GM13976 (cell line): ENCODE measurements around the gene AHCYL1.

Experiments
- DNase-seq: peaks from one replicate; pipeline ENCODE4 v3.0.0; 2012; ENCODE audit warnings: low spot score
- in situ Hi-C: fragments of 300-500 bp; cut with MboI; formaldehyde crosslinking; loops from one replicate; pipeline ENCODE4 v1.12.0; 2022; ENCODE audit warnings: low sequenced_read_pairs, mixed read lengths, inconsistent platforms; ENCODE audit not compliant: unreplicated experiment
- TF ChIP-seq, protein P1 (sequence below): IDR thresholded peaks from 2 replicates; pipeline ENCODE4 v1.5.1; 2012; ENCODE audit warnings: borderline replicate concordance, mild to moderate bottlenecking; ENCODE audit not compliant: insufficient read depth; ENCODE audit errors: extremely low read depth, missing control alignments, control extremely low read depth

The AHCYL1 gene

DNA sequence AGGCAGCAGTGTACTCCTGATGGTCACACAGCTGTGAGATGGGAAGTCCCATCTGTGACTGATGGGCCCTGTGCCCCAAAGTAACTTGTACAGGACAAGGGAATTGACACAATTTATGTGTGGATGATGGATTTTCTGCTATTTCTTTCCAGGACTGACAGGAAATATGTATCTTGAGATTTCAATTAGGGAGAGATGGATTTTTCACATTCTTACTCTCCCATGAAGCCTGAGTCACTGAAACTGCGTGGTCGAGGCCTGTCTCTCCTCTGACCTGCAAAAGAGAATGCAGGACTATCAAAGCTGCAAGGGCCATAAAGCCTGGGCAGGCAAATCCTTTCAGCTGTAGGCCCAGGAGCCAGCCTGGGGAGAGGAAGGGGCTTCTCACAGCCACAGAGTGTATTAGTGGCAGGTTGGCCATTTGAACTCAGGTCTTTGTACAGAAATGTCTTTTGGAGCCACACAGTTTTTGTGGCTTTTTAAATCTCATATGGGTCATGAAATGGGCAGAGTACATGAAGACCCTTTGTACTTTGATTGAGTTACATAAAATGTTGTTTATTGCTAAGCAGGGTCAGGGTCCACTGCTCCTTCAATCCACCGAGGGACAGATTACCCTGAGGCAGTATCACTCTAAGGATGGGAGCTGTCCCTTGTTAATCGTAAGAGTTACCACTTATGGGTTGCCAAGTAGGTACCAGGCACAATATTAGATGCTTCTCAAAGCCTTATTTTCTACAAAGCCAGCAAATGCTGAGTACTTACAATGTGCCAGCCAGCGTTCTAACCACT, 71.1 kb downstream of the AHCYL1 start:
- in situ Hi-C loops: no loop called here
- TF ChIP-seq, protein P1, sequence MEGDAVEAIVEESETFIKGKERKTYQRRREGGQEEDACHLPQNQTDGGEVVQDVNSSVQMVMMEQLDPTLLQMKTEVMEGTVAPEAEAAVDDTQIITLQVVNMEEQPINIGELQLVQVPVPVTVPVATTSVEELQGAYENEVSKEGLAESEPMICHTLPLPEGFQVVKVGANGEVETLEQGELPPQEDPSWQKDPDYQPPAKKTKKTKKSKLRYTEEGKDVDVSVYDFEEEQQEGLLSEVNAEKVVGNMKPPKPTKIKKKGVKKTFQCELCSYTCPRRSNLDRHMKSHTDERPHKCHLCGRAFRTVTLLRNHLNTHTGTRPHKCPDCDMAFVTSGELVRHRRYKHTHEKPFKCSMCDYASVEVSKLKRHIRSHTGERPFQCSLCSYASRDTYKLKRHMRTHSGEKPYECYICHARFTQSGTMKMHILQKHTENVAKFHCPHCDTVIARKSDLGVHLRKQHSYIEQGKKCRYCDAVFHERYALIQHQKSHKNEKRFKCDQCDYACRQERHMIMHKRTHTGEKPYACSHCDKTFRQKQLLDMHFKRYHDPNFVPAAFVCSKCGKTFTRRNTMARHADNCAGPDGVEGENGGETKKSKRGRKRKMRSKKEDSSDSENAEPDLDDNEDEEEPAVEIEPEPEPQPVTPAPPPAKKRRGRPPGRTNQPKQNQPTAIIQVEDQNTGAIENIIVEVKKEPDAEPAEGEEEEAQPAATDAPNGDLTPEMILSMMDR: no peak
- DNase-seq: no peak

- TF ChIP-seq, protein P1: no peak
- no peak for DNase-seq
- in situ Hi-C loops: no loop called here
Measured at GRCh38 chr1:110056285-110056683, 71.7 kb downstream of the AHCYL1 start.

DNA sequence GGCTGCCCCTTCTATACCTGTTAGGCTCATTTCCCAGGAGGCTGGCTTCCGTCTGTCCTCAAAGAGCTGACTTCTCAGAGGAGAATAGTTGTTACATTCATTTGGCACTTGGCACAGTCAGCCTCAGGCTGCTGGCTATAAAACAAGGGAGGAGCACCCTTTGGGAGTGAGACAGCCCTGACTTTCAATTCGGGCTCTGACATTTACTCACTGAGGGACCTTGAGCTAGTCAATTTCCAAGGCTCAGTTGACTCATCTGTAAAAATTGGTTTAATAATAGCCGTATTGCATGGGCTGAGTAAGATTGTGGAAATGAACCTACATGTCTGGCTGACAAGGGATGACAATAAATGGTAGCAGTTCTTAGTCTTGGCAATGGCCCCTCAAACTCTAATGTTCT, 72.2 kb downstream of the AHCYL1 start:
- TF ChIP-seq, protein P1: no peak
- no peak for DNase-seq
- in situ Hi-C loops: no loop called here

- DNase-seq: no peak
- TF ChIP-seq, protein P1: no peak
- in situ Hi-C loops: no loop called here
Measured at GRCh38 chr1:110057963-110058518, 73.5 kb downstream of the AHCYL1 start.

DNA sequence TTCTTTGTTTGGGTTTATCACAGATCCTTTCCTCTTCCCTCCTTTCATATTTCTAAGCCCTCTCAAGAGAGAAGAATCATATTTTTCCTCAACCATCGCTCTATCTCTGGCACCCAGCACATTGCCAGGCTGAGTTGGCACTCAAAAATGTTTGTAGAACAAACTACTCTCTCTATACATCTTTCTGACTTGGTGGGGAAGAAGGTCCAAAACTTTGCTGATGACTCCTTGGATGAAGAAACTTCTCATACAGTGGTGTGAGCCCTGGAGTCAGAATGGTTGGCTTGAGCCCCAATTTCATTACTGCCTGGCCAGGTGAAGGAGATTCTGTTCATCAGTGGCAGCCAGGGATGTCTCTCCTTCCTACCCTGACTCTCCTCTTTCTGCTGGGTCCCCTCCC, 74.0 kb downstream of the AHCYL1 start:
- TF ChIP-seq, protein P1: no peak
- no peak for DNase-seq
- in situ Hi-C loops: no loop called here

DNA sequence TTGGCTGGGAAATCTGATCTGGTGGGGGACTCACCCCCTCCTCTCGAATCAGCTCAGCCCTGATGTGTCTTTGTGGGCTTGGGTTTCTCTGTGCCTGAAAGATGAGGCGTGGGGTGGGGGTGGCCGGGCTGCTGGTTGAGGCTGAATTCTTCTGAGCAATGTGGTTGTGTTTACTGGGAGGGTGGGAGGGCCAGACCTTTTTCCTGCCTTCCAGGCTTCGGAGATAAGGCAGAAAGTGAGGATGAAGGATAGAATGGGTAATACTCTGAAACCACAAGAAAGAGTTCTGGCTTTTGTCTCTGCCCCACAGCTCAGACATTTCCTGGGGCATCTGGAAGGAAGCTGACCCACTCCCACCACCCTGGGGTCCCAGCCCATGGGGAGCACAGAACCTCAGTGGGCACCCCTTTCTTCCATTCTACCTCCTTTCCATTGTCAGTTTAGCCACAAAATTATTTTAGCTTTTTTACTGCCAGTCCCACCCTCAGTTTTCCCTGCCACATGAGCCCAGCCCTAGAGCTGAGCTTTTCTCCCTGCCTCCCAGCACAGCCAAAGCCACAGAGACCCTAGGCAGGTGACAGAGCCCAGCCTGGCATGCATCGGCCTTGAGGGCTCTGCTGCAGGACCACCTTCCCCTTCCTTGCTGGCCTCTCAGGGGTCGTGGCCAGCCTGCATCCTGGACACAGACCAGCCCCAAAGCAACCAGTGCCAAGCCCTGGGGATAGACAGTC, 74.7 kb downstream of the AHCYL1 start:
- in situ Hi-C loops: no loop called here
- TF ChIP-seq, protein P1: no peak

More for the DNA sequence above, 74.7 kb downstream of the AHCYL1 start:
- DNase-seq: no peak
